GM10847 (cell line): Measurements from ENCODE around the gene DGKD.

Experiments
- POLR2A ChIP-seq: IDR thresholded peaks from 2 replicates; pipeline ENCODE4 v1.6.1; 2011; ENCODE audit not compliant: insufficient read length; ENCODE audit errors: extremely low read depth

DGKD gene

DNA sequence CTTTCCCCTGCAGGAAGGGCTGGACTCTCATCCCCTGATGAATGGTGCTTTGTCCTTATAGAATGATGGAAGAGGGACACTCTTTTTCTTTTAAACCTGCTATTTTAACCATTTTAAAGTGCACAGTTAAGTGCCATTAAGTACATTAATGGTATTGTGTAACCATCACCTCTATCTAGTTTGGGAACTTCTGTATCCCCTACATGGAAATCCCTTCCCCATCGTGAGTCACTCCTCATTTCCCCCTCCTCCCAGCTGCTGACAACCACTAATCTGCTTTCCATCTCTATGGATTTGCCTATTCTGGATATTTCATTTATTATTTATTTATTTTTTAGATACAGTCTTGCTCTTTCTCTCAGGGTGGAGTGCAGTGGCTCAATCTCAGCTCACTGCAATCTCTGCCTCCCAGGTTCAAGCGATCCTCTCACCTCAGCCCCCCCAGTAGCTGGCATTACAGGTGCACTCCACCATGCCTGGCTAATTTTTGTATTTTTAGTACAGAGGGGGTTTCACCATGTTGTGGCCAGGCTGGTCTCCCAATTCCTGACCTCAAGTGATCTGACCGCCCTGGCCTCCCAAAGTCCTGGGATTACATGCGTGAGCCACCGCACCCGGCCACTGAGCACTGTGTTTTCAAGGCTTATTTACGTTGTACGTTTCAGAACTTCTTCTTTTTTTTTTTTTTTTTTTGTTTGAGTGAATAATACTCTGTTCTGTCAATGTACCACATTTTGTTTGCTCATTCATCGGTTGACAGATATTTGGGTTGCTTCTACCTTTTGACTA, 15.8 kb downstream of the DGKD start:
- no peak for TF ChIP-seq POLR2A

DNA sequence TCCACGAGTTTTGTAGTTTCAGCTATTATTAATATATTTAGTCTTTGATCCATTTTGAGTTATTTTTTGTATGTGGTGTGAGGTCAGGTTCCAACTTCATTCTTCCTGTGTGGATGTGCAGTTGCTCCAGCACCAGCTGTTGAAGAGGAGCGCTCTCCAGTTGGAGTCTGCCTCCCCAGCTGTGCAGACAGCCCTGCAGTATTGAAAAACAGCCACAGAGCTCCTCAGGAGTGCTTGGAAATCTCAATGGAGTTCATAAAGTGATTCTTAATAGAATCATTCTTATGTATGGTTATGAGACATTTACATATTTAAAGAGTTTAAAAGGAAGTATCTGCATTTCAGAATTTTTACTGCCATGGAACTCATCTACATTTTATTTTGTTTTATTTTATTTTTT, 17.3 kb downstream of the DGKD start:
- TF ChIP-seq POLR2A: no peak

DNA sequence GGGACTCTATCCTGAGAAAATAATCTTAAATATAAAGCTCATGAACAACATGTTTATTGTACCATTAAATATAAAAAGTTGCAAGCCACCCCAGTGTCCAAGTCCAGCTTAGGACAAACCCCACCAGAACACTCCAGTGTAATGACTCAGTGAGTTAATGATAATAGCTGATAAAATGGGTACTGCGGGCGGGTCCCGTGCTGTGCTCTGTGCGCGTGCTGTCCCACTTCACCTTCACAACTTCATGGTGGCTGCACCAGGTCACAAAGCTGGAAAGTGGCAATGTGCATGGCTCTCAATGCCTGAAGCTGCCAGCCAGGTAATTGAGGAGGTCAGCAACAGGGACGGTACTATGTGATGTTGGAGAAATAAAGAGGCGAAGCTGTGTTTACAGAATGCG, 18.6 kb downstream of the DGKD start:
- no peak for TF ChIP-seq POLR2A

DNA sequence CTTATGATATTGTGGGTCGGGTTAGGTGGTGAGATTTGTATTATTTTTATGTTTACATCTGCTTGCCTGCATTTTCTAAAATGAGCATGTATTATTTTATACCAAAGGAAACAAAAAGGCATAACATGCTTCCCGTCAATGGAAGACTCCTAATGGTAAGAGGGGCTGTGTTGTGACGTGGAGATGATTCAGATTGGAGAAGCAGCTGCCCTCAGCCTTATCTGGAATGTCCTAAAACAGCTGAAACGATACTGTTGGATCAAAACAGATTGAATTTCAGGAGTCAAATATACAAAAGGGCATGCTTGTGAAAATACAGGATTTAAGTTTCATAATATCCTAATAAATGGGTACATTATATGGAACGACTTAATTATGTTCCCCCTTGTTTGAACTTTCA, 19.0 kb downstream of the DGKD start:
- TF ChIP-seq POLR2A: no peak

DNA sequence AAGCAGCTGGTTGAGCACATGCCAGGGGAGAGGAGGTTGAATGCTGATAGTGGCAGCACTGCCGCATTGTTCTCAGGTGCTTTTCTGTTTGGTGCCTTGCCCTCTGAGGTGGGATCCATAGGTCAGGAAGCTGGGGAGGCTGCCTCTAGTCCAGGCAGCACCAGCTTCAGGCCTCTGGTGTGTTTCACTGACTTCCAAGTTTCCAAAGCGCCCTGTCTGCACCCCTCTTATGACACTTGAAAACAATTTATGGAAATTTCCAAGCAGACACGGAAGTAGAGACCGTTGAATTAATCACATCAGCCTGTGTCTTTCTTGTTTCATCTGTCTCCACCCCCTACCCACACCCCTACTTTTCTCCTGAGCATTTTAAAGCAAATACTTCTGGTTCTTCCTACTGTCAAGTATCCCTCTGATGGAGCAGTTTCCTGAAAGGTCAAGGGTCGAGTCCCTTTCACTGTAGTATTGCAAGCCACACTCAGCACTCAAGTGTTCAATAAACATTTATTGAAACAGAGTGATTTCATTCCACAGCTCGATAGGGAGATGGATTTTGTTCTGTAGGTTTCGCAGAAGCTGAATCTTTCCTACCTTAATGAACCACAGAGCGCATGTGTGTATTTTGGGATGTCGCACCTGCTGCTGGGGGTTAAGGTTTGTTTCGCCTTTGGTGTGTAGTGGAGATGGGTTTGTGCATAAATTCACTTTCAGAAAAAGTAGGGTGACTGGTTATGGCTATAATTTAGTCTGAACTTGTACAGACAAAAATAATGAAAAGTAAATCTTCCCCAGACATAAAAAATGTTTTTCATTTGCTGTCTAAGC, 21.4 kb downstream of the DGKD start:
- no peak for TF ChIP-seq POLR2A

GRCh38 chr2:233379034-233379433, 24.7 kb downstream of the DGKD start:
- no peak for TF ChIP-seq POLR2A

GRCh38 chr2:233379441-233379840, 25.1 kb downstream of the DGKD start:
- no peak for TF ChIP-seq POLR2A

DNA sequence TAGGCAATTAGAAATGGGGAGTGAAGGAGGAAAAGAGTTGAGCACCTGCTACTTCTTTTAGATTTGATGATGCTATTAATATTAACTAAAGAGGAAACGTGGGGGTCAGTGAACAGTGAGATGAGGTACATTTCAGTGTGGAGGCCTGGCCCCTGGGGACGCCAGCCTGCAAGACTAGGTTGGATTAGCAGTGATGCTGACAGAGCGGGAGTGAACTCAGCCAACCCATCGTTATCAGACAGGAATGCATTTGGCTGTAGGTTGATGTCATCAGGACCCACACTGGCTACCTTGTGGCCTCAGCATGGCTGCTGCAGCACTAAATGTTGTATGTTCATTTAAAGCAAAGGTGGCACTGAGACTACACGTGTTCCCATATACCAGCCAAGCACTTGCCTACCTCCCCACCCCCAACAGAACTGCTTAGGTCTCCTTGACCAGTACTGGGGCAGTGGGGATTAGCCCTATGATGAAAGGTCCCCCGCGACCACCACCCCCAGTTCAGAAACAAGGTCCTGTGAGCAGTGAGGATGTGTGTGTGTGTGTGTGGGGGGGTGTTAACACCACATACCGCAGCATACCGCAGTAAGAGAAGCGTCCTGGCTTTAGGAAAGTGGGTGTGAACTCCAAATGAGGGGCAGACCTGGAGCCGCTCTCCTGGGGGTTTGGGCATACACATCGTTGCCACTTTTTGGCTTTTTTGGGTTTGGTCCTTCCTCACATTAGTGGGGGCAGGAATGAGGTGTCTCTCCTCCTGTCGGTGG, 26.0 kb downstream of the DGKD start:
- no peak for TF ChIP-seq POLR2A

DNA sequence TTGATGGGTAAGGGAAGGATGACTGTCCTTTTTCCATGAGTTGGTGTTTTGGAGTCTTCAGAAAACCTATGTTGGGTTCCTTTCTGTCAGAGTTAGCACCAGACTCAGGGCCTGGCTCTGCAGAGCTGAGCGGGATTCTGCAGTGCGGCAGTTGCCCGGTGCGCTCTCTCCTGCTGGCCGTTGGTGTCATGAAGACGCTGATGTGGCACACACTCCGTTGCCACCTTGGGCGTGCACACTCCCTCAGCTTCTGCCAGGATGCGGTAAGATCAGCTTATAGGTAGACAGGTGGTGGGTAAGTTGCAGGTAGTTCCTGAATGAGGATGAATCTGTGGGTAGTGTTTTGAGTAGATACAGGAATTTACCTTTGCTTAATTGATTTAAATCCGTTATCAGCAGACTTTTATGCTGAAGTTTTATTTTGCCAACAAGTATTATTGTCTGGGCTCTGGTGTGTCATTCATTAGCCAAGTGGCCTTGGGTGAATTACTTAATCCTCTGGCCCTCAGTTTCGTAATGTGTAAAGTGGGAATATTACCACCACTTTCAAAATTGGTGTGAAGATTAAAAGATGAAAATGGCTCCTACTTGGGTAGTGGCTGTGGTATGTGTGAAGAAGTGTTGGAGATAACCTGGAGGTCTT, 26.8 kb downstream of the DGKD start:
- no peak for TF ChIP-seq POLR2A

DNA sequence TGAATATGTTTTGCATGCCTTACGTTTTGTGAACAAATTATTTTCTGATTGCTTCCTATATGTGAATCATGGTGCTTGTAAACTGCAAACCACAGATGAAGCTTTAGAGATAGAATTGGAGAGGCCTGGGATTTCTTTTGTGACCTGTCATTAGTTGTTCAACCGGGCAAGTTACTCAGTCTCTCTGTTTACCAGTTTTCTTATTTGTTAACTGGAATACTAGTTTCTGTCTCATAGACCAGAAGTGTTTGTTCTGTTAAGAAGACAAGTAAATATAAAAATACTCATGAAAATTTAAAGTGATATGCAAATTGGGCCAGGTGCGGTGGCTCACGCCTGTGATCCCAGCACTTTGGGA, 27.3 kb downstream of the DGKD start:
- TF ChIP-seq POLR2A: no peak

DNA sequence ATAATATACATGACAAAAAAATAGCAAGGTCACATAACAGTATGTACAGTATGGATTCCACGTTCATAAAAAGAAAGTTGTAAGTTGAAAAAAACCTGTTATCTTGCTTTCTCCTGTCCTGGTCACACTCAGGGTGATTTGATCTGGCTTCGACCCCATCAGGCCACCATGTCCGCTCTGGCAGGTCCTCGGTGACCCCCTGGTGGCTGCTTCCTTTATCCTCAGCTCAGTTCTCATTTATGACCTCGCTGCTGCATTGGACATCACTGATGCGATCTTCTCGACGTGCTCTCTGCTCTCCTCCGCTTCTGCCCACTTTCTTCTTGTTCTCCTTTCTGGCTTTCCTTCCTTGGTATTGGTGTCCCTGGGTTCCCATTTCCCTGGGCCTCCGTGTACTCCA, 29.7 kb downstream of the DGKD start:
- no peak for TF ChIP-seq POLR2A

GRCh38 chr2:233384811-233385488, 30.7 kb downstream of the DGKD start:
- no peak for TF ChIP-seq POLR2A

- no peak for TF ChIP-seq POLR2A
Observed at GRCh38 chr2:233385489-233386044, 31.3 kb downstream of the DGKD start.

DNA sequence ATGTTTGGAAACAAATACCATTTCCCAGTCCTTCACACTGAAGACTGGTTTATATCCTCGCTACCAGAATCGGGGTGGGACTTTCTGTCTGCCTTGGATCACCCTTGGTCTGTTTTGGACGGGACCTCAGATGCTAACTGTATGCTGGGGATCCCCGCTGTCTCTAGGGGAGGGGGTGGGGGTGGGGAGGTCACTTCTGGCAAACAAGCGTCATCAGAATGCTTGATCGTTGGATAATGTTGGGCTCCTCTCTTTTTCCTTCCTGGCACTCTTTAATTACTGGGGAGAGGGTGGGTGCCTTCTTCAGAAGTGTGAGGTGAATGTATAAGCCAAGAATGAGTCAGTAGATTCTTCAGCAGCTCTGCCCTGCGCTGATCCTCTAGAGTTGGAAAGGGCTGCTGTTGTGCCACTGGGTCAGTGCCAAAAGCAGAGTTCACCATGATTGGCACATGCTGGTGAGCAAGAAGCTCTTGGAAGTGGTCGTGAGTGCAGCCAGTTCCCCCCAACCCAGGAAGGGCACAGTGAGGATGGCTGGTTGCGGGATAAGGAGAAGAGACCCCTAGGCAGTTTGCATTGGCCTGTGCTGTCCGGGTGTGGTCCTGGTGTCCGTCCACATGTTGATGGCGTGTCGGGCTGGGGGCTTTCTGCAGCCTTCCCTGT, 32.2 kb downstream of the DGKD start:
- TF ChIP-seq POLR2A: no peak
